HepG2 (cell line): Measurements from ENCODE around the gene NIN. TPM values are rescaled to one million over a fixed set of nuclear protein-coding genes. Genes with fewer than 3 reads are reported as not detected.
A peak's percentile ranks its signal among the peaks of the same experiment; 100 is the strongest.

Experiments used
- CSRNP1 ChIP-seq: sonication (generic); formaldehyde crosslinking; IDR thresholded peaks from 2 replicates; pipeline ENCODE4 v1.8.1; 2023; ENCODE audit warnings: mild to moderate bottlenecking, missing genetic modification reagents
- E2F1 ChIP-seq: sonication (generic); formaldehyde crosslinking; IDR thresholded peaks from 2 replicates; pipeline ENCODE4 v1.5.0; 2020; ENCODE audit warnings: missing genetic modification reagents
- ELF3 ChIP-seq: IDR thresholded peaks from 2 replicates; pipeline ENCODE4 v1.6.1; 2016; ENCODE audit warnings: missing genetic modification reagents, missing compliant biosample characterization
- ESRRA ChIP-seq: sonication (generic); formaldehyde crosslinking; IDR thresholded peaks from 2 replicates; pipeline ENCODE4 v1.5.1; 2020; ENCODE audit warnings: mild to moderate bottlenecking, low read depth, missing genetic modification reagents
- GMEB1 ChIP-seq: sonication (generic); formaldehyde crosslinking; IDR thresholded peaks from 2 replicates; pipeline ENCODE4 v1.5.1; 2020; ENCODE audit warnings: missing genetic modification reagents, mild to moderate bottlenecking, borderline replicate concordance
- HES4 ChIP-seq: sonication (generic); formaldehyde crosslinking; IDR thresholded peaks from 2 replicates; pipeline ENCODE4 v1.9.0; 2021; ENCODE audit warnings: mild to moderate bottlenecking, missing genetic modification reagents, borderline replicate concordance
- HNRNPK ChIP-seq: fragments of 200-400 bp; formaldehyde crosslinking; IDR thresholded peaks from 2 replicates; pipeline ENCODE4 v1.6.1; 2018; ENCODE audit warnings: low read length, low read depth, moderate library complexity, mild to moderate bottlenecking; ENCODE audit not compliant: poor library complexity, severe bottlenecking
- IKZF5 ChIP-seq: IDR thresholded peaks from 2 replicates; pipeline ENCODE4 v1.6.1; 2018; ENCODE audit warnings: missing genetic modification reagents, mild to moderate bottlenecking, missing compliant biosample characterization
- MIER2 ChIP-seq: IDR thresholded peaks from 2 replicates; pipeline ENCODE4 v1.6.1; 2016; ENCODE audit warnings: missing biosample characterization, missing genetic modification reagents
- PCBP1 ChIP-seq: fragments of 200-400 bp; formaldehyde crosslinking; IDR thresholded peaks from 2 replicates; pipeline ENCODE4 v1.6.1; 2017; ENCODE audit warnings: mild to moderate bottlenecking, low read depth, low read length, borderline replicate concordance
- PLRG1 ChIP-seq: fragments of 450-650 bp; conservative IDR thresholded peaks from 2 replicates; pipeline ENCODE4 v1.6.1; 2016
- REST ChIP-seq, 2 experiments: IDR thresholded peaks; 2 replicates each; pipeline ENCODE4 v1.6.1; 2011 to 2012; ENCODE audit warnings: low read length in 2 of 2, borderline replicate concordance in 1 of 2, low read depth in 1 of 2, mild to moderate bottlenecking in 1 of 2, moderate library complexity in 1 of 2
- SP5 ChIP-seq: IDR thresholded peaks from 2 replicates; pipeline ENCODE4 v1.6.1; 2016; ENCODE audit warnings: low read depth, borderline replicate concordance
- SSRP1 ChIP-seq: IDR thresholded peaks from 2 replicates; pipeline ENCODE4 v1.6.1; 2016; ENCODE audit warnings: control low read depth
- ZFP82 ChIP-seq: sonication (generic); formaldehyde crosslinking; IDR thresholded peaks from 2 replicates; pipeline ENCODE4 v1.5.1; 2020; ENCODE audit warnings: mild to moderate bottlenecking, missing genetic modification reagents, borderline replicate concordance
- ZNF274 ChIP-seq: sonication (generic); formaldehyde crosslinking; IDR thresholded peaks from 2 replicates; pipeline ENCODE4 v1.5.1; 2020; ENCODE audit warnings: mild to moderate bottlenecking, missing genetic modification reagents
- ZNF44 ChIP-seq: sonication (generic); formaldehyde crosslinking; IDR thresholded peaks from 2 replicates; pipeline ENCODE4 v1.5.1; 2020; ENCODE audit warnings: mild to moderate bottlenecking, missing genetic modification reagents
- ZNF740 ChIP-seq: sonication (generic); formaldehyde crosslinking; IDR thresholded peaks from 2 replicates; pipeline ENCODE4 v1.4.0; 2020; ENCODE audit warnings: missing genetic modification reagents
- ZNF878 ChIP-seq: sonication (generic); formaldehyde crosslinking; IDR thresholded peaks from 2 replicates; pipeline ENCODE4 v1.8.1; 2023; ENCODE audit warnings: mild to moderate bottlenecking, missing genetic modification reagents, moderate library complexity
- polyA plus RNA-seq, 8 experiments: library from polyadenylated mRNA; depleted of rRNA in 3 of 8; stranded (reverse) in 7 of 8; unstranded in 1 of 8; fragments of >200 nt; fragmentation: Illumina TruSeq in 4 of 8; extraction: Trizol in 4 of 8; gene quantifications; 2 replicates each; pipeline versions ENCODE4 v1.2.1 to v1.2.3, GENCODE V29; 2011 to 2016; ENCODE audit warnings: low read depth in 4 of 8, missing spikeins in 1 of 8, mixed read lengths in 1 of 8; ENCODE audit not compliant: insufficient read depth in 1 of 8
- total RNA-seq, 5 experiments: library from RNA; depleted of rRNA; stranded (reverse); fragments of >200 nt; fragmentation: Illumina TruSeq; extraction: Trizol; gene quantifications; 2 replicates each; pipeline ENCODE4 v1.2.3, GENCODE V29; 2016; ENCODE audit warnings: low read depth in 1 of 5

Gene NIN
- total and polyA plus RNA-seq, 2 of the 13 experiments (the other 11 are each of a cell fraction or from before 2014, with no cell fraction given) = 2.8 to 9.7 TPM

- no peak for TF ChIP-seq HNRNPK
- no peak for TF ChIP-seq PLRG1
- peak; percentile 70; the same call in 1 of the 2 replicates for TF ChIP-seq ESRRA
- no peak for TF ChIP-seq ZNF274 (CRISPR knock-in tag)
- TF ChIP-seq PCBP1 = no peak
- no peak for TF ChIP-seq ZNF44
- TF ChIP-seq SP5 (CRISPR knock-in tag) = no peak
- TF ChIP-seq ELF3 (CRISPR knock-in tag) = no peak
- no peak for TF ChIP-seq CSRNP1 (CRISPR knock-in tag)
- no peak for TF ChIP-seq ZNF740
- no peak for TF ChIP-seq ZNF878 (CRISPR knock-in tag)
- TF ChIP-seq IKZF5 (CRISPR knock-in tag) = peak; percentile 30; the same call in 1 of the 2 replicates
- no peak for TF ChIP-seq REST (IDR thresholded peaks at IDR 0.05; ENCODE audit: borderline replicate concordance in 1 of 2, low read depth in 1 of 2, low read length in 2 of 2)
- no peak for TF ChIP-seq HES4 (CRISPR knock-in tag)
- TF ChIP-seq GMEB1 (CRISPR knock-in tag) = no peak
- TF ChIP-seq ZFP82 (CRISPR knock-in tag) = no peak
- no peak for TF ChIP-seq MIER2 (CRISPR knock-in tag)
- no peak for TF ChIP-seq E2F1 (CRISPR knock-in tag)
- no peak for TF ChIP-seq SSRP1 (CRISPR knock-in tag)
These were observed 3.9 kb upstream of the NIN start (continued) for GRCh38 chr14:50834802-50835276.
